Naive thymus-derived CD8-positive, alpha-beta T cell (primary cell): ENCODE data around the gene HSD17B7. TPM values are rescaled to one million over a fixed set of nuclear protein-coding genes. Genes with fewer than 3 reads are reported as not detected.

Experiments
- ATAC-seq, 2 donors: fragments of 150-1000 bp; cut with Tn5 transposase in 1 of 2; sonication (Bioruptor Pico), chemical (Tn5 transposase) in 1 of 2; 1 replicate in 1 of 2; 2 replicates in 1 of 2; pipeline ENCODE4 v1.10.0; 2021; ENCODE audit warnings: mild to moderate bottlenecking in 2 of 2, moderate library complexity in 2 of 2
- POLR2A ChIA-PET: fragments of 350-600 bp; sonication (Branson Sonifier 250); formaldehyde crosslinking; loops from one replicate; lab custom pipeline; 2021; ENCODE audit warnings: antibody characterized with exemption; lab: Charles Lee
- DNase-seq, 10 donors: peaks; one replicate each; pipeline versions ENCODE4 v3.0.0 to v3.0.0-alpha.2; 2020 to 2022
- H3K27ac Mint-ChIP-seq, 10 donors: one replicate each; pipeline ENCODE4 v1.8.0; 2020 to 2022; ENCODE audit warnings: mild to moderate bottlenecking in 10 of 10, mixed read lengths in 10 of 10, moderate library complexity in 4 of 10, inconsistent platforms in 1 of 10
- H3K27me3 Mint-ChIP-seq, 5 donors: one replicate each; pipeline ENCODE4 v1.8.0; 2021 to 2022; ENCODE audit warnings: mixed read lengths in 5 of 5
- H3K36me3 Mint-ChIP-seq, 3 donors: one replicate each; pipeline ENCODE4 v1.8.0; 2020 to 2022; ENCODE audit warnings: mixed read lengths in 3 of 3, mild to moderate bottlenecking in 2 of 3, inconsistent platforms in 1 of 3
- H3K4me1 Mint-ChIP-seq, 4 donors: one replicate each; pipeline ENCODE4 v1.8.0; 2021 to 2022; ENCODE audit warnings: mixed read lengths in 4 of 4
- H3K4me3 Mint-ChIP-seq, 10 donors: one replicate each; pipeline ENCODE4 v1.8.0; 2020 to 2022; ENCODE audit warnings: mild to moderate bottlenecking in 10 of 10, mixed read lengths in 10 of 10, moderate library complexity in 6 of 10, inconsistent platforms in 1 of 10
- H3K9me3 Mint-ChIP-seq, 9 donors: one replicate each; pipeline ENCODE4 v1.8.0; 2020 to 2022; ENCODE audit warnings: mixed read lengths in 9 of 9, mild to moderate bottlenecking in 3 of 9, inconsistent platforms in 1 of 9, moderate library complexity in 1 of 9
- polyA plus RNA-seq, 3 donors: library from polyadenylated mRNA; unstranded; fragments of 300-500 nt; fragmentation: Illumina TruSeq; gene quantifications; one replicate each; pipeline ENCODE4 v1.2.3, GENCODE V29; 2021
- total RNA-seq, 8 experiments: library from RNA in 2 of 8; stranded (reverse) in 2 of 8; gene quantifications; one replicate each; pipeline ENCODE4 v1.2.3 and lab custom pipeline; 2021 to 2026

Gene HSD17B7
- total and polyA plus RNA-seq, 5 experiments from 2014 or later, result 19.1 to 39.5 (median 27.6) TPM

- peak overlapping the region in 2 of 10 donors; percentile 79 to 83 for H3K27ac Mint-ChIP-seq
- peaks cover 2 to 19% (median 14%) of the 10 kb centered on the region in 4 donors for H3K4me1 Mint-ChIP-seq
- H3K9me3 Mint-ChIP-seq, result peaks cover 0 to 3% (median 0%) of the 10 kb centered on the region in 9 donors
- peaks cover 26 to 59% (median 40%) of the 10 kb centered on the region in 5 donors for H3K27me3 Mint-ChIP-seq
- peak; percentile 33 to 51 for ATAC-seq
- peaks cover 0 to 9% (median under 1%) of the 10 kb centered on the region in 3 donors for H3K36me3 Mint-ChIP-seq
- POLR2A ChIA-PET, result no interaction called here
- peak overlapping the region; percentile 48 to 71 (median 56) for H3K4me3 Mint-ChIP-seq
- DNase-seq, result peak in 1 of 10 donors; percentile 3
These were observed 32.1 kb downstream of the HSD17B7 start for GRCh38 chr1:162822391-162823200.

GRCh38 chr1:162823231-162823630, 32.7 kb downstream of the HSD17B7 start:
- Mint-ChIP-seq H3K36me3 (peaks cover 0 to 9% (median 0%) of the 10 kb centered on the region in 3 donors), H3K4me3 (peak overlapping the region in 5 of 10 donors; percentile 8 to 71 (median 56)), H3K9me3 (peaks cover 0 to 3% (median 0%) of the 10 kb centered on the region in 9 donors), H3K27ac (peak overlapping the region in 1 of 10 donors; percentile 41), H3K4me1 (peaks cover 2 to 19% (median 14%) of the 10 kb centered on the region in 4 donors), H3K27me3 (peaks cover 26 to 65% (median 45%) of the 10 kb centered on the region in 5 donors)
- no peak for DNase-seq
- ATAC-seq, result no peak
- POLR2A ChIA-PET, result no interaction called here

- Mint-ChIP-seq H3K9me3 (peaks cover 0 to 3% (median 0%) of the 10 kb centered on the region in 9 donors), H3K27me3 (peaks cover 26 to 72% (median 50%) of the 10 kb centered on the region in 5 donors), H3K4me3 (no peak overlapping the region), H3K27ac (no peak overlapping the region), H3K4me1 (peaks cover 2 to 19% (median 14%) of the 10 kb centered on the region in 4 donors), H3K36me3 (peaks cover 0 to 9% (median 0%) of the 10 kb centered on the region in 3 donors)
- no peak for ATAC-seq
- POLR2A ChIA-PET, result no interaction called here
- no peak for DNase-seq
These were observed 33.4 kb downstream of the HSD17B7 start for GRCh38 chr1:162823771-162824525.

GRCh38 chr1:162829268-162829667, 38.8 kb downstream of the HSD17B7 start:
- ATAC-seq (no peak), DNase-seq (no peak)
- Mint-ChIP-seq H3K4me1 (no peaks in the 10 kb centered on the region), H3K9me3 (peaks cover 0 to 3% (median 0%) of the 10 kb centered on the region in 9 donors), H3K27me3 (peaks cover 20 to 71% (median 43%) of the 10 kb centered on the region in 5 donors), H3K4me3 (no peak overlapping the region), H3K36me3 (peaks cover 0 to 7% (median 2%) of the 10 kb centered on the region in 3 donors), H3K27ac (peak overlapping the region in 1 of 10 donors; percentile 48)
- POLR2A ChIA-PET, result no interaction called here

- Mint-ChIP-seq H3K9me3 (peaks cover 0 to 5% (median 0%) of the 10 kb centered on the region in 9 donors), H3K27ac (no peak overlapping the region), H3K4me3 (no peak overlapping the region), H3K36me3 (peaks cover 0 to 3% (median 2%) of the 10 kb centered on the region in 3 donors), H3K4me1 (peaks cover 0 to 2% (median 0%) of the 10 kb centered on the region in 4 donors), H3K27me3 (peaks cover 7 to 44% (median 27%) of the 10 kb centered on the region in 5 donors)
- ATAC-seq, result no peak
- DNase-seq, result no peak
- POLR2A ChIA-PET, result no interaction called here
These were observed 42.0 kb downstream of the HSD17B7 start for GRCh38 chr1:162832470-162832869.

GRCh38 chr1:162835157-162835899, 44.8 kb downstream of the HSD17B7 start:
- Mint-ChIP-seq H3K4me1 (peaks cover 0 to 2% (median 0%) of the 10 kb centered on the region in 4 donors), H3K36me3 (peaks cover 0 to 17% (median 11%) of the 10 kb centered on the region in 3 donors), H3K27me3 (peaks cover 11 to 32% (median 15%) of the 10 kb centered on the region in 5 donors), H3K9me3 (peaks cover 12 to 25% (median 18%) of the 10 kb centered on the region in 9 donors), H3K4me3 (no peak overlapping the region), H3K27ac (peak overlapping the region in 2 of 10 donors; percentile 28 to 41)
- POLR2A ChIA-PET, result no interaction called here
- no peak for DNase-seq
- no peak for ATAC-seq

- ATAC-seq (no peak), DNase-seq (no peak)
- Mint-ChIP-seq H3K4me1 (peaks cover 0 to 2% (median 0%) of the 10 kb centered on the region in 4 donors), H3K27ac (no peak overlapping the region), H3K4me3 (no peak overlapping the region), H3K9me3 (peaks cover 12 to 29% (median 19%) of the 10 kb centered on the region in 9 donors), H3K36me3 (peaks cover 0 to 21% (median 11%) of the 10 kb centered on the region in 3 donors), H3K27me3 (peaks cover 10 to 25% (median 13%) of the 10 kb centered on the region in 5 donors)
- POLR2A ChIA-PET, result no interaction called here
These were observed 48.4 kb downstream of the HSD17B7 start for GRCh38 chr1:162838863-162839262.

- DNase-seq (no peak), ATAC-seq (no peak)
- Mint-ChIP-seq H3K4me3 (no peak overlapping the region), H3K27me3 (peaks cover 11 to 25% (median 14%) of the 10 kb centered on the region in 5 donors), H3K9me3 (peaks cover 12 to 28% (median 19%) of the 10 kb centered on the region in 9 donors), H3K4me1 (no peaks in the 10 kb centered on the region), H3K27ac (no peak overlapping the region), H3K36me3 (peaks cover 0 to 21% (median 11%) of the 10 kb centered on the region in 3 donors)
- POLR2A ChIA-PET, result no interaction called here
These were observed 49.8 kb downstream of the HSD17B7 start for GRCh38 chr1:162840250-162840839.

GRCh38 chr1:162844153-162844552, 53.7 kb downstream of the HSD17B7 start:
- peaks cover 0 to 9% (median 4%) of the 10 kb centered on the region in 3 donors for H3K36me3 Mint-ChIP-seq
- H3K27me3 Mint-ChIP-seq, result peaks cover 9 to 28% (median 18%) of the 10 kb centered on the region in 5 donors
- H3K27ac Mint-ChIP-seq, result no peak overlapping the region
- H3K4me3 Mint-ChIP-seq, result no peak overlapping the region
- POLR2A ChIA-PET, result no interaction called here
- peaks cover 0 to 11% (median 6%) of the 10 kb centered on the region in 9 donors for H3K9me3 Mint-ChIP-seq
- DNase-seq, result no peak
- no peaks in the 10 kb centered on the region for H3K4me1 Mint-ChIP-seq
- no peak for ATAC-seq

- H3K36me3 Mint-ChIP-seq, result no peaks in the 10 kb centered on the region
- H3K4me1 Mint-ChIP-seq, result no peaks in the 10 kb centered on the region
- no peaks in the 10 kb centered on the region for H3K9me3 Mint-ChIP-seq
- ATAC-seq (no peak), DNase-seq (no peak)
- no peak overlapping the region for H3K4me3 Mint-ChIP-seq
- no peak overlapping the region for H3K27ac Mint-ChIP-seq
- POLR2A ChIA-PET, result no interaction called here
- peaks cover 6 to 29% (median 19%) of the 10 kb centered on the region in 5 donors for H3K27me3 Mint-ChIP-seq
These were observed 56.0 kb downstream of the HSD17B7 start for GRCh38 chr1:162846256-162847212.
